Stimulated activated CD8-positive, alpha-beta memory T cell treated with anti-CD3 and anti-CD28 coated beads, Interleukin-7, amount 100 ng/mL, for 48 hours (primary cell): ENCODE measurements around the gene TMEM8B.

Experiments used
- DNase-seq, 2 donors: peaks; one replicate each; pipeline ENCODE4 v3.0.0-alpha.2; 2020; ENCODE audit warnings: low read depth in 1 of 2; ENCODE audit errors: extremely low read depth in 1 of 2

Gene TMEM8B

DNA sequence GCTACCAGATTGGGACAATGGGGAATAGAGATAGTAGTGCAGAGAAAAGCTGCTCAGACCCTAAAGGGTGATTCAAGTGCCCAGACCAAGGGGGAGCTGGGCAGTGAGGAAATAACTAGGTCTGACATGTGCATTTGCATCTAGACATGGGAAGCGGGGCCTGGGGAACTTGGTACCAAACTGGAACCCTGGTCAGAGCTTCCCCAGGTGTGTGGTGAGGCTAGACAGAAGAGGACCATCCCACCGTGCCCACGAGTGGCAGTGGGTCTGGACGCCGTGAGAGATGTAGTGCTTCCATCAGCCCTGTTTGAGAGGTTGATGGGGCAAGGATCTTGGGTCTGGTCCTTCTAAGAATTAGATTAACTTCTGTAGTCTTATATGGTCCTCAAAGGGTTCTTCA, 7.6 kb downstream of the TMEM8B start:
- DNase-seq = no peak

DNA sequence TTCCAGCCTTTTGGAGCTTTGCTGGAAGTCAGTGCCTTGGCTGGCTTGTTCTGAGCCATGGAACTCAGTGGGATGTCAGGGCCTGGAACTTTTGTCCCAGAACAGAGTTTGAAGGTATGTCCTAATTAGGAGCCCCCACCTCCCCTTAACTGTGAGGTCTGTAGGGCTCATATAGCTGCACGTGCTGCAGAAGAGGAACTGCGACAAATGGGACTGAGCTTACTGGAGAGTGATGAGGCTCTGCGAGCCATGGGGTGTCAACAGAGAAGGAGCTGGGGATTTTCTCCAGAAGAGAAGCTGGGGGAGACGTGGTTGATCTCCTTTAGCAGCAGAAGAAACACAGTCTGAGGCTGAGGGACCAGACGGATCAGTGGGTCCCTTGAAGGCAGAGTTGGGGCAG, 10.9 kb downstream of the TMEM8B start:
- no peak for DNase-seq

DNA sequence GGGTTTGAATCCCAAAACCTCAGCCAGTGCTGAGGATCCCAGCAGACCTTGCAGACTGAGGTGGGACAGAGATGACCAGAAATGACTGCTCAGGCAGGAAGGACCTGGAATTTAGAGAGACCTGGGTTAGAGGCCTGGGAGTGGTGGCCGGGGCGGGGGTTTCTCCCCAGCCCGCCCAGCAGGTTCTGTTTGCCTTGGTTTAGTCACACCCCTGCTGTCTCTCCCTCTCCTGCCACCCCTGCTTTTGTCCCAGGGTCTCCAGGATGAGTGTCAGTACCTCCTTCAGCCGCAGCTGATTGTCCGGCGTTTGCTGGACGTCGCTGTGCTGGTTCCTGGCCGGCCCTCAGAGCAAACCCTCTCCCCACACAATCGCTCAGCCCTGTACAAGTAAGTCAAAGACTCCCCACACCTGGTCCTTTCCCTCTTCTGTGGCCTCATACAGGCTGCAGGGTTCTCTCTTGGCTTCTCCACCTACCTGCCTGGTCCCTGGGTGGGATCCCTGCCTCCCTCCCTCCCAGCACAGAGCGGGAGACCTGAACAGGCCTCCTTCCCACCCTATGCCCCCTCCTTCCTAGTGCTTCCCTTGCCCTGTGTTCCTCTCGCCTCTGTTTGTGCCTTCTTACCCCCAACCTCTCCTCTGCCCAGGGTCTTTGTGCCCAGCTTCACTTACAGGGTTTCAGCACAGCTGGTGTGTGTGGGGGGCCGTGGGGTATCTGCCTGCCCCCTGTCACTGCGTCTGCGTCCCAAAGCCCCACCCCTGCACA, 12.0 kb downstream of the TMEM8B start:
- DNase-seq = no peak

DNA sequence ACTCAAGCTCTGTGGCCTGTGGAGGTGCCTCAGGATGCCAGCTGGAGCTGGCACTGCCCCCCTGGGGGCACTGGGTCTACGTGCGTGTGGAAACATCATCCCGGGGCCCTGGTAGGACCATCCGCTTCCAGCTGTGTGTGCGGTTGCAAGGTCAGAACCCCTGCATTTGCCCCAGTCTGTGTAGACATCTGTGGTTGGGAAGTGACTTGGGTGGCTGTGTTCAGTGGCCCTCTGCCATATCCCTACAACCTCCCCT, 12.5 kb downstream of the TMEM8B start:
- no peak for DNase-seq

DNA sequence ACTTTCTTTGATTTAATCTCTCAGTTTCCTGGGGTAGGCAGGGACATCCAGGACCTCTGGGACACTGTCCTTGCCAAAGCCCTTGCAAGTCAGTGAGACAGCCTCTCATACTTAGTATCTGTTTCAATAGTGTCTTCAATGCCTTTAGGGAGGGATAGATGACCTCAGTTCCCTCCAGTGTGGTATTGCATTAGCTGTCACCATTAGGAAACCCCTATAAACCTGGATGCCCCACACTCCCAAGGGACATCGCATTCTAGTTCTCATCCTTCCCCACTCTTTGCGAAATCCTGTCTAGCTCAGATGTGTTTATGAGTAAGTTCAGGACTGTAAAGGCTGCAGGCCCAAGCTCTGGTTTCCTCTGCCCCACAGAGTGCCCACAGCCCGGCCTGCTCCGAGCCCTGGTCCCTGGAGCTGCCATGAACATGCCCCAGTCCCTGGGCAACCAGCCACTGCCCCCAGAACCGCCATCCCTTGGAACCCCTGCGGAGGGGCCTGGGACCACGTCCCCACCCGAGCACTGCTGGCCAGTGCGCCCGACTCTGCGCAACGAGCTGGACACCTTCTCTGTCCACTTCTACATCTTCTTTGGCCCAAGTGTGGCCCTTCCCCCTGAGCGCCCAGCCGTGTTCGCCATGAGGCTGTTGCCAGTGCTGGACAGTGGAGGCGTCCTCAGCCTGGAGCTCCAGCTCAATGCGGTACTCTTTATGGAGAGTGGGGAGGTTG, 13.2 kb downstream of the TMEM8B start:
- DNase-seq = no peak

DNA sequence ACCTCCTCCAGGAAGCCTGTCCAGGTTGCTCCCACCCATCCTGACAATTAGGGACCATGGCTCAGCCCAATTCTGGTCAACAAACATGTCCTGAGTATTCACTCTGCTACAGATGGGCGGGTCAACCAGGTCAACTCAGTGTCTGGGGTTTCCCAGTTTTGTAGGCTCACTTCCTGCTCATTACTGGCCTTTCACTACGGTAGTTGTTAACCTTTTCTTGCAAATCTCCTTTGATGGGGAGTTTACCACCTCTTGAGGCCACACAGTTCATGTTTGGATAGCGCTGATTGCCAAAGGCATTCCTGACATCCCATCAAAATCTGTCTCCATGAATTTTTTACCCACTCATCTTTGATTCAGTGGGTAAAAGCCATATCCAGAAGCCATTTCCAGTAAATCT, 13.8 kb downstream of the TMEM8B start:
- no peak for DNase-seq

DNA sequence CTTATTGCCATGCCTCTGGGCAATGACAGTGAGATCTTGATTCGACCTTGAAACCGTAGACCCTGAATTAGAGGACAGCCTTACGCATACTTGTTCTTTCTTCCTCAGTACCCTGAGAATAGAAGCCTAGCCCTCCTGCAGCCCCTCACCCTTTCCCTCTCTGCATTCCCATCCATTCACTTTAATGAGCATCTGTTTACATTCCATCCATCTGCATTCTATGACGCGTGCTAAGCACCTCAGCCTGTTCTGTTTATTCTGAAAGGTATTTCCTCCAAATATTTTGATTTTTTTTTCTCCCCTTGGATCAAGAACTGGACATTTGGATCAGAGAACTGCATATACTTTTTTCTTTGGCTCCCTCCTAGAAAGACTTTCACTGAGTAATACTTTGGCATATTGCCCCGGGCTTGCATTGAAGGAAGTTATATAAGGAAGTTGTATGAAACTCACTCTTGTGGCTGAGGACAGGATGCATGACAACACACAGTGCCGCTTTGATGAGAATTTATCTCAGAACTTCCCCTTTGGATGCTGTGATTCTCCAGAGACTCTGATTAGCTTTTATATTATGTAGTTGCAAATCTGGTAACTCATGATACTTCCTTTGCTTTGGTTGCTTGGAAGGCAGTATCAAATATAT, 15.7 kb downstream of the TMEM8B start:
- DNase-seq = no peak

DNA sequence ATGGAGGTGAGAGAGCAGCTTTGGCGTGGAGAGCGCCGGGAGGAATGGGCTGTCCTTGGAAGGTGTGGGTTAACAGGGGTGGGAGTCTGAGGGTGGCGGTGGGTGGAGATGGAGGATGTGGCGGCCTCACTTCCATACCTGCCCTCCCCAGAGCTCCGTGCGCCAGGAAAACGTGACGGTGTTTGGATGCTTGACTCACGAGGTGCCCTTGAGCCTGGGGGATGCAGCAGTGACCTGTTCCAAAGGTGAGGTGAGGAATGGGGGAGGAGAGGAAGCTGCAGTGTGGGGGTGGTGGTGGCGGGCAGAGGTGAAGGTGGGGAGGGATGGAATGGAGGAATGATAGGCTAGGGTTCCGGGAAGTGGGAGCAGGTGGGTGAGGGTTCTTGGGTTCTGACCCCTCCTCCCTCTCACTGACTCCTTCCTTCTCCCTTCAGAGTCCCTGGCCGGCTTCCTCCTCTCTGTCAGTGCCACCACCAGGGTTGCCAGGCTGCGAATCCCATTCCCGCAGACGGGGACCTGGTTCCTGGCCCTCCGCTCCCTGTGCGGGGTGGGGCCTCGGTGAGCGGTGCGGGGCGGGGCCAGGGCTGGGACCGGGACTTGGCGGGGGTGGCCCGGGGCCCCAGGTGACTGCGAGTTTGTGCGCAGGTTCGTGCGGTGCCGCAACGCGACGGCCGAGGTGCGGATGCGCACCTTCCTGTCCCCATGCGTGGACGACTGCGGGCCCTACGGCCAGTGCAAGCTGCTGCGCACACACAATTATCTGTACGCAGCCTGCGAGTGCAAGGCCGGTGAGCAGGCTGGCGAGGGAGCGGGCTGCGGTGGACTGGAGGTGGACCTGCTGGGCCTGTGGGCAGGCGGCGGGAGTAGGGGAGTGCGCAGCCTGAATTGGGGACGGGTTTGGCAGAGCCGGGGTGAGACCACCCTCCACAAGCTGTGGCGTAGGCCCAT, 17.1 kb downstream of the TMEM8B start:
- no peak for DNase-seq

DNA sequence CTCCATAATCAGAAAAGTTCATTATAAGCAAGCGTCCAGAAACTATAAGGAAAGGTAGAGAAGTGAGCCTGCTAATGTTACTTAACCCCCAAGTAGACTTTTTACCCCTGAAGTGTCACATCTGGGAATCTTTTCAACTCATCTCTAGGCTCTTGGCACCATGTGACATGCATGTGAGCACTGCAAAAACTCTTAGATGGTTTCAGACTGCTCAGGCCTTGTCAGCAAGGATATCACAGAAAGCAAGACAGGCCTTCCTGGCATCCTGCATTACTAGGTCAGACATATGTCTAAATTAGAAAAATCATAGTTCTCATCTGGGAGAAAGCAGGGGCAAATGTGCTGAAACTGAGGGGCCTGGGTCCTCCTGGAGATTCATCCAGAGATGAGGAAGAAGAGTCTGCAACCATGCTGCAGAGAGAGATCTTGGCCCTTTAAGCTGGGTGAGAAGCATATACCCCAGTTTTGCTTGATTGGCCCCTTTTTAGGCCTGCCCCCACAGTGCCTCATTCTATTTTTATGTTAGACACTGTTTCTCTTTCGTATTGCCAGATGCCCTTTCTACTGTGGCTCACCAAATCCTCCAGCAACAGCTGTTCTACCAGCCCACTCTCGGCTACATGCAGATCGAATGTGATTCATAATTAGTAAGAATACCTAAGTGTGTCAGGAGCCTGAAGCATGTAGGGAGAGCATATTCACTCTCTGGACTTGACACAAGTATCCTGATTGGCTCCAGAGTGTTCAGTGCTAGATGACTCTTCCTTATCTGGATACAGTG, 19.0 kb downstream of the TMEM8B start:
- DNase-seq = peak; percentile 37 to 60

DNA sequence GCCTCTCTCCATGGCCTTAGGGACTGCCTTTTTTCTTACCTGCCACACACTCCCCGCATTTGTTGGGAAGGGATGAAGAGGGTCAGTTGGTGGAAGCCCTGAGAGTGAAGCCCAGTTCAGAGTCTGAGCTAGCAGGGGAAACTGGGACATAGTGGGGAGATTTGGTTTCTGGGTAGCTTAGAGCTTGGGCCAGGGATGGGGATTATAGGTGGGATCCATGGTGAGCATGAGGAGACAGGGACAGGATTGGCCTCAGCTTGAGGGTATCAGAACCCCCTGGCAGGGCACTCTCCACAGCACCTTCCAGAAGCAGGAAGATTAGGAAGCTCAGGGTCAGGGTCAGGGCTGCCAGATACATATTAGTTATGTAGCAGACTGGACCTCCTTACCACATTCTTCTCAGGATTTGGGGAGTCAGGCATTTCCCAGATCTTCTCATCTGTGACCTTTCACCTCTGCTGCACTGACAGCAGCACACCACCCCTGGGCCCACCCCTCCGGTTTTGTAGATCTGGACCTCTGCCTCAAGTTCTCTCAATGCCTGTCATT, 23.3 kb downstream of the TMEM8B start:
- DNase-seq = no peak

DNA sequence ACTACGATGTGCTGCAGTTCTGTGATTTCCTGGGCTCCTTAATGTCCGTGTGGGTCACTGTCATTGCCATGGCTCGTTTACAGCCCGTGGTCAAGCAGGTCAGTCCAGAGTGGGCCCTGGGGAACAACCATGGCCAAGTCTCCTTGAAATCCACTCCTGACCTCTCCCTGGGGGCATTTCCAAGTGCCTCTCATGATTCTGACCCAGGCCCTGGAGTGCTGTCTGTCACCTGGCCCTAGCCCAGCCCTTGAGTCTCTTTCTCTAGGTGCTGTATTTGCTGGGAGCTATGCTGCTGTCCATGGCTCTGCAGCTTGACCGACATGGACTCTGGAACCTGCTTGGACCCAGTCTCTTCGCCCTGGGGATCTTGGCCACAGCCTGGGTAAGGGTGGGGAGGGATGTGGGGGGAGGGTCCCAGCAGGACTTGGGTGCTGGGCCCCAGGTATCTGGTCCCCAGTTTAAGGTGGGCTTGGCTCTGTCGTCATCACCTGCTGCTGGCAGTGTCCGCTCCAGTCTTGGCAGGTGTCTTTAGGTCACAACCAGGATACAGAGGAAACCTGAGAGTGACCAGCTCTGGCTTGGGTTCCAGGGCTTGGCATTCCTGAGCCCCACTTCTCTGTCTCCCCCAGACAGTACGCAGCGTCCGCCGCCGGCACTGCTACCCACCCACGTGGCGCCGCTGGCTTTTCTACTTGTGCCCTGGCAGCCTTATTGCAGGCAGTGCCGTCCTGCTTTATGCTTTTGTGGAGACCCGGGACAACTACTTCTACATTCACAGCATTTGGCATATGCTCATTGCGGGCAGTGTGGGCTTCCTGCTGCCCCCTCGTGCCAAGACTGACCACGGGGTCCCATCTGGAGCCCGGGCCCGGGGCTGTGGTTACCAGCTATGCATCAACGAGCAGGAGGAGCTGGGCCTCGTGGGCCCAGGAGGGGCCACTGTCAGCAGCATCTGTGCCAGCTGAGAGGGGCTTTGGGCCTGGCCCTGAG, 24.1 kb downstream of the TMEM8B start:
- no peak for DNase-seq

DNA sequence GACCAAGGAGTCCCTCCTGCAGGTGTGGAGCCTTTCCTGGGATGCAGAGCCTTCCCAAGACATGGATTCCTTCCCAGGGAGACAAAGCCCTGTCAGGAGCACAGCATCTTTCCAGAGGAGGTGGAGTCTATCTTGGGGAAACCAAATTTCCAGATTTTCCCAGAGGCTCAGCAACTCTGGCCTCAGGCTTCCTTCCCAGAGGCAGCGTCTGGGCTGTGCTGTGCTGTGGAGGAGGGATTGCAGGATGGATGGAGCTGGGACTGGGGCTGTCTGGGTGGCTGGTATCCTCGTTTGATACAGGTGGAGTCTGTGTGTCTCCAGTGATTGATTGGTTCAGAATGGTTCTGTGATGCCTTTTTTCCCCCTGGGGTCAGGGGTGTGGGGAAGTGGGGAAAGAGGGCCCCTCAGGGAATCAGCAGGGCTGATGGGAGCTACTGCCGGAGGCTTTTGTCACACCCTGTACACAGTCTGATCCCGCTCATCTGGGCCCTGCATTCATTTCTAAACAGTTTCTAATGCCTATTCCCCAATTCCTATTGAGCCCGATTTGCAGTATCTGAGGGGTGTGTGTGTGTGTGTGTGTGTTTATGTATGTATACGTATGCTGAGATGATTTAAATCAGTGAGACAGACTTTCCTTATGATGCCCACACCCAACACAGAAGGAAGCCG, 25.2 kb downstream of the TMEM8B start:
- no peak for DNase-seq

DNA sequence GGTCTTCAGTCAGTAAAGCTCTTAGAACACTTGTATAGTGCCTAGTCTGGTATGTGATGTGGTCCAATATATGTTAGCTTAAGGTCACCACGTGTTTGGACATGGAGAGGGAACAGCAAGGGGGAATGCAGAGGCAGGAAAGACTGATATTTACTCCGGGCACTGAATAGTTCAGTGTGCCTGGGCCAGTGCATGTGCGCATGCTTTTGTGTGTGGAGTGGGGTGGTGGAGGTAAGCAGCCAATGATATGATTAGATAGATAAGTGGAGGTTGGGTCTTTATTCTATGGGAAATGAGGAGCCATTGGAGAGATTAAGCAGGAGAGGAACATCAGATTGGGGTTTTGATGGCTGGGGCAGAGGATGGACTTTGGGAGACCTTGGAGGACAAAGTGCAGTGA, 27.2 kb downstream of the TMEM8B start:
- DNase-seq = no peak

DNA sequence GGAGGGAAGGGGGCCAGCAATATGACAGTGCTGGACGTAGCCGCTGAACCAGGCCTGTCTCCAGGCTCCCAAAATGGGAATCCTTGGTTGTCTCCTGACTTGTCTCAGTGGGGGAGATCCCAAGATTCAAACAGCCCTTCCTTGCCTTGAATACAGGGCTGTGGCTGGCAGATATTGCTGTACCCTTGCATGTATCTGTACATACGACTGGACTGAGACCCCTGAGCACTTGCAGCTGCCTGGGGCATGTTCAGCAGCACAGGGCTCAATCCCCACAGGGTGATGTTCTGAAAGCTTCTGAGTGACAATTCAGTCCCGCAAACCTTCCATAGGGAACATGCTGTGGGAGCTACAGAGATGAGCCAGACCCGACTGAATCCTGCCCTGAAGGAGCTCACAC, 27.9 kb downstream of the TMEM8B start:
- no peak for DNase-seq

DNA sequence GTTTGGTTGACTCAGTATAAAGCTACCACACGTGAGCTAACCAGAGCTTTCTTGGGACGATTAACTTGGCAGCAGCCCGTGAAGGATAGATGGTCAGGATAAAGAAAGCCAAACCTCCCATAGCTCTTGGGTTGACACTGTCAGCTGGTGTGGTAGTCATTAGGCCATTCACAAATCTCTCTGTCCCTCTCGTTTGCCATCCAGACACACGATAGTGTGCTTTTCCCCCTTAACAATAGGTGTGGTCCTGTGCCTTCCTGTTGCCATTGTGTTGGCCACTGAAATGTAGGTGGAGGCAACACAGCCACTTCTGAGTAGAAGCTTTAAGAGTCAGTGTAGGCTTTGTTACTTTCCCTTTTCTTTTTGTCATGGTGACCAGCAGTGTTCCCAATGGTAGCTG, 29.4 kb downstream of the TMEM8B start:
- DNase-seq = no peak

DNA sequence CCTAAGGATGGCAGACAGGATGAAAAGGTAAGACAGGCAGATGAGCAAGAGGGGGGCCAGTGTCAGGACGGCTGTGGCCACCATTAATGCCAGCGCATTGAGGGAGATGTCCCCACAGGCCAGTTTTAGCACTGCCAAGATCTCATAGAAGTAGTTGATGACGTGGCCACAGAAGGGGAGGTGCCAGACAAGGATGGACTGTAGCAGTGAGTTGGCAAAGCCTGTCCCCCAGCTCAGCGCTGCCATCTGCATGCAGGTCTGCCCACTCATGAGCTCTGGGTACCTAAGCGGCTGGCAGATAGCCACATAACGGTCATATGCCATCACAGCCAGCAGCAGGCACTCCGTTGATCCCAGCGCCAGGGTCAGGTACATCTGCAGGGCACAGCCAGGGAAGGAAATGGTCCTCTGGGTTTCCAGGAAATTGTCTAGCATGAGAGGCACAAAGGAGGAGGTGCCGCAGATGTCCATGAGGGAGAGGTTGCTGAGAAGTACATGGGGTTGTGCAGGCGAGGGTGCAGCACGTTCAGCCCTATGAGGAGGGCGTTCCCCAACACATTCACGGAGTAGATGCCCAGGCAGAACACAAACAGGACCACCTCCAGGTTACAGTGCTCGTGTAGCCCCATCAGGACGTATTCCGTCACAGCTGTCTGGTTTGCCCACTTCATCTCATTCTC, 30.4 kb downstream of the TMEM8B start:
- no peak for DNase-seq

DNA sequence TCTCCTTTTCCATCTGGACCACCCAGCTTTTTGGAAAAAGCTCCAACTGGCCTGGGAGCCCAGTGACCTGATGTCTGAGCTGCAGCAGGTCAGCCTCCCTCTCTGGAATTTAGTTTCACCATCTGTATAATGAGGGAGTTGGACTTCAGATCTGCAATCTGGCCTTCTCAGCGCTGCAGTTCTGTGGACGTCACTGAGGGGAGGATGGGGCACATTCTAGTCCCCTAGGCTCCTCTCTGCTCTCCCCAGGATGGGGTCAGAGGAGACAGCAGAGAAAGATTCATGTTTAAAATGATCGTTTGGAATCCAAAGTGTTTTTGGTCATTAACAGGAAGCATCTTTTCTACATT, 30.9 kb downstream of the TMEM8B start:
- DNase-seq = no peak
